Measurements from ENCODE around the gene SUCO. TPM values are rescaled to one million over a fixed set of nuclear protein-coding genes. Genes with fewer than 3 reads are reported as not detected.

SUCO gene
- total RNA-seq, 4 donors from 2014 or later: 27.7 to 63.2 (median 42.9) TPM

DNA sequence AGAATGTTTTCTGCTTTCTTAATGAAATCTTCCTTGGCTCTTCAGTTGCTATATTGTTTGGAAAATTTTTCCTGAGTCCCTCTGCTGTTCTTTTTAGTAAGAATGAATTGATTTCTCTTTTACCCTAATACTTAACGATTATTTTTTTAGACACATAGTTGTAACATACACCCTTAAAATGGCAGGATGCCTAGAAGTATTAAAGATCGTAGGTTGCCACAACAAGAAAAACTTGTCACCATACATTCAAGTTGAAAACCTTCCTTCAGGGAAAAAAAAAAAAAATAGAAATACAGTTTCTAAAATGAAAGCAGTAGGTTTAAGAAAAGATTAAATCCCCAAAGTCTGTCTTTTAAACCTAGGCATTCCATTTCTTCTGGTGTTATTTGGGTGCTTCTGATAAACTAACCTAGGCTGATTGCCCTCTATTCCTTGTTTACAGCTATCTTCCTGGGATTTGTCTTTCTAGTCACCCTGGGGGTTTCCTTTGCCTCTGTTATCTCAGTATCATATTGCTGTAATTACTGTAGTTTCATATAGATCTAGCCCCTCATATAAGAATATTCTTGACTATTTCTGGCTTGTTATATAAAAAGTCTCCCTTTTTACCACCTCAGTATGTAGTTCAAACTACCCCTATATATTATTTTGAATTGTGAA, 16.8 kb downstream of the SUCO start:
- Histone ChIP-seq H3K4me3 (no peak overlapping the region), H3K36me3 (no peaks in the 10 kb centered on the region), H3K27me3 (no peaks in the 10 kb centered on the region), H3K27ac (no peak overlapping the region), H3K4me1 (peaks cover 0 to 8% (median 0%) of the 10 kb centered on the region in 4 donors), H3K9me3 (no peaks in the 10 kb centered on the region)
- no peak for TF ChIP-seq POLR2A (IDR thresholded peaks at IDR 0.05)
- TF ChIP-seq, protein P1, sequence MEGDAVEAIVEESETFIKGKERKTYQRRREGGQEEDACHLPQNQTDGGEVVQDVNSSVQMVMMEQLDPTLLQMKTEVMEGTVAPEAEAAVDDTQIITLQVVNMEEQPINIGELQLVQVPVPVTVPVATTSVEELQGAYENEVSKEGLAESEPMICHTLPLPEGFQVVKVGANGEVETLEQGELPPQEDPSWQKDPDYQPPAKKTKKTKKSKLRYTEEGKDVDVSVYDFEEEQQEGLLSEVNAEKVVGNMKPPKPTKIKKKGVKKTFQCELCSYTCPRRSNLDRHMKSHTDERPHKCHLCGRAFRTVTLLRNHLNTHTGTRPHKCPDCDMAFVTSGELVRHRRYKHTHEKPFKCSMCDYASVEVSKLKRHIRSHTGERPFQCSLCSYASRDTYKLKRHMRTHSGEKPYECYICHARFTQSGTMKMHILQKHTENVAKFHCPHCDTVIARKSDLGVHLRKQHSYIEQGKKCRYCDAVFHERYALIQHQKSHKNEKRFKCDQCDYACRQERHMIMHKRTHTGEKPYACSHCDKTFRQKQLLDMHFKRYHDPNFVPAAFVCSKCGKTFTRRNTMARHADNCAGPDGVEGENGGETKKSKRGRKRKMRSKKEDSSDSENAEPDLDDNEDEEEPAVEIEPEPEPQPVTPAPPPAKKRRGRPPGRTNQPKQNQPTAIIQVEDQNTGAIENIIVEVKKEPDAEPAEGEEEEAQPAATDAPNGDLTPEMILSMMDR (IDR thresholded peaks at IDR 0.05): no peak
- no peak for DNase-seq

DNA sequence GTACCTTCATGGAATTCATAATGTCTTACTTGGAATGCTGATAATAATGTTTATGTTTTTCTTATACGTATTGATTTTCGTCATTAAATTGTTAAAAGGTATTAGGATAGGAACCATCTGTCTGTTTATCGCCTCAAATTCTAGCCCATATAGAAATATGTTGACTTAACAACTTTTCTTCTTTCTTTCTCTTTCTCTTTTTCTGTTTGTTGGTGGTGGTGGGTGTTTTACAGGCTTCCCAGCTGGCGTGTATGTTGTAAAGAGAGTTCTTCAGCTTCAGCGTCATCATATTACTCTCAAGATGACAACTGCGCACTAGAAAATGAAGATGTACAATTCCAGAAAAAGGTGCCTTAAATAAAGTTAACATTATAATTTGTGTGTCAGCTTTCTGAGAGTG, 18.3 kb downstream of the SUCO start:
- H3K4me1 ChIP-seq: peaks cover 0 to 8% (median 0%) of the 10 kb centered on the region in 4 donors
- no peaks in the 10 kb centered on the region for H3K9me3 ChIP-seq
- no peak for DNase-seq
- no peaks in the 10 kb centered on the region for H3K27me3 ChIP-seq
- no peak for TF ChIP-seq POLR2A (IDR thresholded peaks at IDR 0.05)
- H3K36me3 ChIP-seq: peaks cover 0 to 6% (median 0%) of the 10 kb centered on the region in 3 donors
- no peak overlapping the region for H3K27ac ChIP-seq
- no peak overlapping the region for H3K4me3 ChIP-seq

DNA sequence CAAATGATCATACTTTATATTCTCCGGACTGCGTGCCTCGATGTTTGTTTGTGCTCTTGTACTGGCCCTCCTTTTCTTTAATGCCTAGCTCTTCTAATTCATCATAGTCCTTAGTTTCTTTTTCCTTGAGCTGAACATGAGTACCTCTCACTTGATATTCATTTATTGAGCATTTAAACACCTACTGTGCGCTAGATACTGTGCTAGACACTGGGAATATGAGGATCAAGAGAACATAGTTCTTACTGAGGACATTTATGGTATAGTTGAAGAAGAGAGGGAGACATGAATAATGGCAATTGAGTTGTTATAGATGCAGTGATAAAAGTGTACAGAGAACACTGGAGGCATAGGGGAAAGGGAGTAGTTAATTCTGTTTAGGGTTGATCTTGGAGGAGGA, 22.0 kb downstream of the SUCO start:
- Histone ChIP-seq H3K36me3 (peaks cover 0 to 15% (median 0%) of the 10 kb centered on the region in 3 donors), H3K27ac (no peak overlapping the region), H3K4me1 (peaks cover 0 to 5% (median 0%) of the 10 kb centered on the region in 4 donors), H3K27me3 (no peaks in the 10 kb centered on the region), H3K4me3 (no peak overlapping the region), H3K9me3 (no peaks in the 10 kb centered on the region)
- no peak for DNase-seq
- TF ChIP-seq, protein P1 (IDR thresholded peaks at IDR 0.05): no peak
- no peak for TF ChIP-seq POLR2A (IDR thresholded peaks at IDR 0.05)

DNA sequence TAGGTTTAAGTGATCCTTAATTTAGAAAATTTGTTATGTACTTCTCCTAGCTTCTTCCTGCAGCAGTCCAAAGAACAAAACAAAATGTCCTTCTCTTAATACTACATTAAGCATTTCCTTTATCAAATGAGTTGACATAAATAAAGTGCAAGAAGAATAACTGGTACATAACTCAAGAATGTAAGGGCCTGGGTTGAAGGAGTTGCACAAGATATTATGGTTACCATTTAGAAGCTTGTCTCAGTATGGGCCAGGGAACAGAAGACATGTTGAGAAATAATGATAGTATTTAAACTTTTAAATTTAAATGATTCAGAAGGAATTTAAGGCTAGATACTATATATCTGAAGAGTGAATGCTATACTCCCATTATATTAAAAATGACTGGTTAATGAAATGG, 23.5 kb downstream of the SUCO start:
- Histone ChIP-seq H3K4me1 (no peaks in the 10 kb centered on the region), H3K36me3 (peaks cover 0 to 16% (median 0%) of the 10 kb centered on the region in 3 donors), H3K27ac (no peak overlapping the region), H3K4me3 (no peak overlapping the region), H3K27me3 (no peaks in the 10 kb centered on the region), H3K9me3 (no peaks in the 10 kb centered on the region)
- DNase-seq: no peak
- no peak for TF ChIP-seq POLR2A (IDR thresholded peaks at IDR 0.05)
- TF ChIP-seq, protein P1 (IDR thresholded peaks at IDR 0.05): no peak

DNA sequence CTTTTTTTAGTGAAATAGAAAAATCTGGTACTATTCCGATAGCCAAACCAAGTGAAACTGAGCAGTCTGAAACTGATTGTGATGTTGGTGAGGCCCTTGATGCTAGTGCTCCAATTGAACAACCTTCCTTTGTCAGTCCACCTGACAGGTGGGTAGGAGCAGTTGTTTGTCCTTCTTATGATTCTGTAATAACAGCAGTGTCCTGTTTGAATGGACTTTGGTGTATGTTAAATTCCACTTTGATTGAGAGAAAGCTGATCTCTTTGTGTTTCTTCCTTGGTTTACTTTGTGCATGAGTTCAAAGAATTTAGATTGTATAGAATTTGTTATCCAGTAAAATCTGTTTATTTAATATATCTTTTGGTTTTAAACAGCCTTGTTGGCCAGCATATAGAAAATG, 24.3 kb downstream of the SUCO start:
- no peak for DNase-seq
- no peak overlapping the region for H3K4me3 ChIP-seq
- H3K27ac ChIP-seq: no peak overlapping the region
- no peaks in the 10 kb centered on the region for H3K4me1 ChIP-seq
- H3K36me3 ChIP-seq: peaks cover 0 to 20% (median 0%) of the 10 kb centered on the region in 3 donors
- no peaks in the 10 kb centered on the region for H3K27me3 ChIP-seq
- no peak for TF ChIP-seq POLR2A (IDR thresholded peaks at IDR 0.05)
- TF ChIP-seq, protein P1 (IDR thresholded peaks at IDR 0.05): no peak
- H3K9me3 ChIP-seq: no peaks in the 10 kb centered on the region

DNA sequence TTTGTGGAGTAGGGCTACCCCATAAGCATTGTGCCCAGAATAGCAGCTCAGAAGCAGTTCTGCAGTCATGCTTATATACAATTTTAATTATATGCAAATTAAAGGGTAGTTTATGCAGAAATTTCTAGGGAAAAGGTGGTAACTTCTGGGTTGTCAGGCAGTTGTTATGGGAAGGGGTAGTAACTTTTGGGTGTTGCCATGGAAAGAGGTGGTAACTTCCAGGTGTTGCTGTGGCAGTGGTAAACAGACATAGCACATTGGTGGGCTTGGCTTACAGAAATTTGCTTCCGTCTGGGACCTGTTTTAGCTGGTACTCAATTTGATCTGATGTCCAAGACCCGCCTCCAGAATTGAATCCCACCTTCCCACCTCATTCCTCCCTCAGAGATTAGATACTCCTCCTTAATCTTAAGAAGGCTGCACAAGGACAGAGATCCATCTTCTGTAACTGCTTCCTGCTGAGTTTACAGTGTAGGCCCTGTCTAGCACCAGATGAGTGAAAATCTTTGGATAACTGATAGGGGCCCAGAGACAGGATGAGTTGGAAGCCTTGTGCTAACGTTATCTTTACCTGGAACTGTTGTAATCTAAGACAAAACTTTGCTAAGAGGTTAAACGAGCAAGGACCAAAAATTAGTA, 26.7 kb downstream of the SUCO start:
- no peaks in the 10 kb centered on the region for H3K9me3 ChIP-seq
- no peak for DNase-seq
- H3K36me3 ChIP-seq: peaks cover 0 to 30% (median 0%) of the 10 kb centered on the region in 3 donors
- H3K4me3 ChIP-seq: no peak overlapping the region
- TF ChIP-seq, protein P1 (IDR thresholded peaks at IDR 0.05): no peak
- TF ChIP-seq POLR2A (IDR thresholded peaks at IDR 0.05): no peak
- no peak overlapping the region for H3K27ac ChIP-seq
- H3K27me3 ChIP-seq: no peaks in the 10 kb centered on the region
- no peaks in the 10 kb centered on the region for H3K4me1 ChIP-seq
